Medulla oblongata (tissue), 1 donor: ENCODE data around the gene ZNF132.
"Not testable (repeated sequence)": the region's sequence is repeated elsewhere in the genome, so short reads cannot be mapped to it uniquely, and the experiment has no call there.

Experiments used
- DNase-seq: peaks from one replicate; pipeline ENCODE4 v3.0.0-alpha.2; 2015; ENCODE audit errors: extremely low spot score

The ZNF132 gene

DNA sequence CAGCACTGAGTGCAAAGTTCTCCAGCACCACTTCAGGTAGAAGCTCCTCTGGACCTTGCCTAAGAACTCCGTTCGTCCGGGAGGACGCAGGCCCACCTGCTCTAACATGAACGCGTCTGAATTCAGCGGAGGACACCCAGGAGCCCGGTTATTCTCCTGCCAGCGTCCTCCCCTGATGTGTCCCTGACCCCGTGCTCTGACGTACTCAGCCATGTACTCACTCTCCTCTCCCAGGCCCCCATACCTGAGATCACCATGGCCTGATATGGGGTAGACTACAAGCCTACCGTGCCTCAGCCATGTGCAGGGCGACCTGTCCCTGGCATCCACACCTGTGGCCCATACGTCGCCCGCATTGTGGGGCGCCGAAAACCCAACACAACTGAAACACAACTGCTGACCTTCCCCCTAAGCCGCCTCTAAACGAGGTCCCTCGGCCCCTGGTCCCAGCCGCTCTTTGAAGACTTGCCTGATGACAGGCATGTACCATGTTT is 32.2 kb downstream of the ZNF132 start:
- no peak for DNase-seq

DNA sequence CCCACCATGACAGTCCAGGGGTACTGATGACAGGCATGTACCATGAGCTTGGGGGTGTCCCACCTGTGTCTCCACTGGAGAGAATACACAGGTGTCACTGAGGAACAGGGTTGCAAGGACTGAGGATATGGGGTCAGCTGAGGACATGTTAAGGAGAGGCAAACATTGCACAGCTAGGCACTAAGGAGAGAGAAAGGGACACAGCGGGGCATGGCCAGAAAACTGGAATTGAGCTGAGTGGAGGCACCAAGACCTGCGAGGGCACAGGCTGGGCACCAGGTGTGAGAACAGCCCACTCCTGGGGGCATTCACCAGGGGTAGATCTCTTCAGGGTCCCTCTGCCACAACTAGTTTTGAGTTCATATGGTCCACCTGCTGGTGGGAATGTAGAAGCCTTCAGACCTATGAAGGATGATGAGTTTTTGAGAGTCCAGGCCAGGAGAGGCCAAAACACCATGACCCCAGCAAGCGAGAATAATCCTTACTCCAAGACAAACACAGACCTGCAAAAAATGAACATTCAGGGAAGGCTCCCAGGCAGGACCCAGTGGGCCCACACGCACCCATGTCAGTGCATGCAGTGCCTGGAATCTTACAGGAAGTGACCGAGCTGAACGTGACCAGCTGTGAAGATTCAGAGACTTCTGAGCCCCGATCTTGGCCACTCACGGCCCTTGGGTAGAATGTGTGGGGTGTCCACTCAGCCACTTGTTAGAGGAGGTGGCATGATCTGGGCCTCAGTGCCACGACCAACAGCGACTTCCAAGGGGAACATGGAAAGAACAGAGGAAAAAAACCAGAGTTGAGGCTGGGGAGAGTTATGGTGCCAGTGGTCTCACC is 32.9 kb downstream of the ZNF132 start:
- no peak for DNase-seq

DNA sequence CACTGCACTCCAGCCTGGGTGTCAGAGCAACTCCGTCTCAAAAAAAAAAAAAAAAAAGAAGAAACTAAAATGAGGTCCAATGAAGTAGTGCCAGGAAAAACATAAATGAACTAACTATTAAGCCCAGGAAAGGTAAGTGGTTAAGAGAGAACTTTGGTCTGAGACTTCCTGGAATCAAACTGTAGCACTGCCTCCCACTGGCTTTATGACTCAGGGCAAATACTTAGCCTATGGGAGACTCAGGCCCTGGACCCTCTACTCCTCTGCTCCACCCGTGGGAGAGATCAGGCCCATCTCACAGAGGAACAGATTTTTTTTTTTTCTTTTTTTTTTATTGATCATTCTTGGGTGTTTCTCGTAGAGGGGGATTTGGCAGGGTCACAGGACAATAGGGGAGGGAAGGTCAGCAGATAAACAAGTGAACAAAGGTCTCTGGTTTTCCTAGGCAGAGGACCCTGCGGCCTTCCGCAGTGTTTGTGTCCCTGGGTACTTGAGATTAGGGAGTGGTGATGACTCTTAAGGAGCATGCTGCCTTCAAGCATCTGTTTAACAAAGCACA is 36.0 kb downstream of the ZNF132 start:
- DNase-seq = not testable (repeated sequence)

DNA sequence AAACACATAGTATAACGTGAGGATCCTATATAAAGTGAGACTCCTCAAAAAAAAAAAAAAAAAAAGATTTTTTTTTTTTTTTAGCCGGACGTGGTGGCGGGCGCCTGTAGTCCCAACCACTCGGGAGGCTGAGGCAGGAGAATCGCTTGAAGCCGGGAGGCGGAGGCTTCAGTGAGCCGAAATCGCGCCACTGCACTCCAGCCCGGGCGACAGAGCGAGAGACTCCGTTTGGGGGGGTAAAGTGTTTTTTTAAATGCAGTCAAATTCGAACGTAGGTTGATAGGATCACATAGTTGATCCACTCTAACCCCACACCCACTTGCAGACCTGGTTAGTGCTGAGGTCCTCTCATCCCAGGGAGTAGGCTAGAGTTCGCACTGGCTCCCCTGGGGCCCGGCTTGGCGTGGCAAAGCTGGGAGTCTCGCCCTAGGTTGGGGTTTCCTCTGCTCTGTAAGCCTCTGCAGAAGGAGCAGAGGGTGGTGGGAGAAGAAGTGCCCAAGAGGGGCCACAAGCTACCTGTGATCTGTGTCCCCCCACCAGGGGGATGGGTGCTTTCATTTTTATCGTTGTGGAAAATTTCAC is 38.0 kb downstream of the ZNF132 start:
- DNase-seq = no peak

DNA sequence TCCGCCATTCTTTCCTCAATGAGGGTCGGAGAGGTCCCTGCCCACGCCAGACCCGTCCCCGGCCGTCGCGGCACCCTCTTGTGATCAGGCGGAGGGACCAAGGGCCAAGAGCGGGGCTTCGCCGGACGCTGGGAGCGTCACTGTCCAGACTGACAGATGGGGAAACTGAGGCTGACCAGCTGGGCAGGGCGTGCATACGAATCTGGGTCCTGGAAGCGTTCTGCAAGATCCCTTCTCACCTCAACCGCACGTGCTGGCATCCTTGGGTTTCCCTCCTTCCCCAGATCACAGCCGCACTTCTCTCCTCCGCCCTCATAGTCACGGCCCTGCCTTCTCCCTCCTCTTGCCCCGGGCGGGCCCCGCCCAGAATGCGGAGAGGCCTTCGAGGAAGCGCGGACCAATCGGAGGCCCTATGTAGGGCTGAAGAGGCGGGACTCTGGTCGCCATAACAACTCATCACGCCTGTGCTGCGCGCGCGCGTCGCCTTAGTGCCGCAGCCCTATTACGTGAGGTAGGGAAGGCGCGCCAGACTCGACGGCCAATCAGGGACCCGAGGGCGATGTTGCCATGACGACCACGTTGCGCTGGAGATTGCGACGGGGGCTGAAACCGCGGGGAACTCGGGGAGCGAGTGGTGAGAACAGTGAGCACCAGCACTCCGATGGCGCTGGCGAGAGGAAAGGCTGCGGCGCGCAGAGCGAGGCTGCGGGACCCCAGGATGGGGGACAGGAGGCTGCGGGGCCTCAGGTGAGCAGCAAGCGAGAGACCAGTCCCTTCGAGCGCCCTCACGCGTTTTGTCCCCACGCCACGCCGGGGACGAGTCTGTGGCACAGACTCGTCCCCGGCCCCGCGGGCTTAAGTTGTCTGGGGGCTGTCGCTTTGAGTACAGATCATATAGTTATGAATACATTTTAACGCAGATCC is 38.8 kb downstream of the ZNF132 start:
- peak; percentile 100 for DNase-seq

DNA sequence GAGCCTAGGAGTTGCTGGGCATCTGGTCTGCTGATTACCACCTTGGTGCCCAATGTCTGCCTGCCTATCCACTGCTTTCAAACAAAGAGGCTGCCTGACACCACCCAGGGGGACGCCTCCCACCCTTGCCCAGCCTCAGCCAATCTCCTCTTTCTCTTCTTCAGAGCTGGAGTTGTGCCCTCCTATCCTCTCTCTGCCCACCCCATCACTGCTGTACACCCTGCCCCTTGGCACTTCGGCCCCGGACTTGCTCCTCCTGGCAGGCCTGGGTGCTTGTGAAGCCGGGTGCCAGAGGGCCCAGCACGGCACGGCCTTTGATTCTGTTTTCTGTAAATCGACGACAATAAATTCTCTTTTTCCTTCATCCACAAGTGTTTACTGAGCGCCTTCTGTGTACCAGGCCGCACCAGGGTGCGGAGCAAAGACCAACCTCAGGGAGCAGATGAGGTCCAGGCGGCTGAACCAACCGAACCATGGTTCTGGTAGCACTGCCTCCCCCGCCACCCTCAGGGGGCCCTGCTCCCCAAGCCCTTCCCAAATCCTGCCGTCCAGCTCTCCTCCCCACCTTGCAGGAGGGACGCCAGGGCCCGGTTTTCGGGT is 39.5 kb downstream of the ZNF132 start:
- DNase-seq = peak; percentile 78

DNA sequence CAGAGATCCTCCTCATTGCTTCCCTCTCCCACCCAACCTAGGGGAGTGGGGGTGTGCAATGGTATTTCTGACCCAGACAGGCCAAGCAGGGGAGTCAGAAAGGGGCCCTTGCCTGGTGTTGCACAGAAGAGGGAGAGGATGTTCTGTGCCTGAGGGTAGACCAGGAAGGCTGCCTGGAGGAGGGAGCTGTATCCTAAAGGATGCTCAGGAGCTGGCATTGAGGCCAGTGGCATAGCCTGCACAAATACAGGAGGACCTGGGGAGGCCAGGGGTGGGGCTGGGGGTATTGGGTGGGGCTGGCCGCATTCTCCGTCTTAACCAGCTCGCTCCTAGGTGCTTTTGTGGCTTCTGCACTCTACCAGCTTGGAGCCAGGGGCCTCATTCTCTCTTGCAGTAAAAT is 40.0 kb downstream of the ZNF132 start:
- DNase-seq = no peak

DNA sequence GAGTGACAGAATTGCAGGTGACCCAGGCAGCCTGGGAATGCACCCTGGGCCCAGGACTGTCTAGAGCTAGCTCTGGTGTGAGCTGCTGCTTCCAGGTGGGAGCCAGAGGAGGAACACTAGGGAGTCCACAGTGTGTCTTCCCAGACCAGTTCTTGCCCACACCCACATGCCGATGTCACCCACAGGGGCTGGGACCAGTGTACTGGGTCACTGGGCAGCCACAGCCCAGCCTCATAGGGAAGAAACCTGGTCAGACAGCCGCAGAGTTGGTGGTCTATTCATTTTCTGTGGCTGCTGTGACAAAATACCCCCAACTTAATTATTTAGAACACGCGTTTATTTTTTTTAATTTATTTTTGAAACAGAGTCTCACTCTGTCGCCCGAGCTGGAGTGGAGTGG is 41.4 kb downstream of the ZNF132 start:
- DNase-seq = no peak

DNA sequence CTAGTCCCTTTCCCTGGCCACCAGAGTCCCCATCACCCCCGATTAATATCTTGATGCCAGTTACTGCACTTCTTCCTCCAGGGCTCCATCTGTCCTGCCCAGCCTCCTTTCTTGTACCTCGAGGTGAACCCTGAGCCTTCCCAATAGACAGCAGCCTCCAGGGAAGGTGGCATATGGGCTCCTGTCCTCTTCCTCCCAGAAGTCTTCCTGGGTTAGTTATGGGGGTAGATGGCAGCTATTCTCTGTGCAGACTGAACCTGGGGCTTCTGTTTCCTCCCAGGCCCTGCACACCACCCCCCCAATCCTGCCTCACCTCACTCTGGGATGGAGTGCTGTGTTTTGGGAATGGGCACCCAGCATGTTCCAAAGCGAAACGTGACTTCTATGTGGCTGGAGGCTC is 41.9 kb downstream of the ZNF132 start:
- no peak for DNase-seq

DNA sequence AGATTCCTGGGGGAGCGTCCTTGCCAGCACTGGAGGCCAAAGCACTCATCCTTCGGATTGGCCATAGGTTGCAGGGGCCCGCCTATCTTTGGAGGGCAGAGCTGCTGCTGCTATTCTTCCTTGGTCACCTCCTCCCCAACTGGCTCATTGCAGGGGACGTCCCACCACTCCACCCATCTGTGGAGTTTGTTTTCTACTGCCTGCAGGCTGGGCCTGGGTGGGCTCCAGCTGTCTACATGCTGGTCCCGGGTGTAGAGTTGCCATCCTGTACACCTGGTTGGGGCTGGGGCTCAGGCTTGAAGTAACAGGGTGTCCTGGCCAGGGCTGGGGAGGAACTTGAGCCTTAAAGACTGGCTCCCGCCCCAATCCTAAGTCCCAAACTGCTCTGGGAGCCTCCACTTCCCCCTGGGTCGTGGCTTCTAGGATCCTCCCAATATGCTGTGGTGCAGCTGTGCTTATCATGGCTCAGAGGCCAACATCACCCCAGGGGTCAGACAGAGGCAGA is 42.4 kb downstream of the ZNF132 start:
- DNase-seq = no peak

DNA sequence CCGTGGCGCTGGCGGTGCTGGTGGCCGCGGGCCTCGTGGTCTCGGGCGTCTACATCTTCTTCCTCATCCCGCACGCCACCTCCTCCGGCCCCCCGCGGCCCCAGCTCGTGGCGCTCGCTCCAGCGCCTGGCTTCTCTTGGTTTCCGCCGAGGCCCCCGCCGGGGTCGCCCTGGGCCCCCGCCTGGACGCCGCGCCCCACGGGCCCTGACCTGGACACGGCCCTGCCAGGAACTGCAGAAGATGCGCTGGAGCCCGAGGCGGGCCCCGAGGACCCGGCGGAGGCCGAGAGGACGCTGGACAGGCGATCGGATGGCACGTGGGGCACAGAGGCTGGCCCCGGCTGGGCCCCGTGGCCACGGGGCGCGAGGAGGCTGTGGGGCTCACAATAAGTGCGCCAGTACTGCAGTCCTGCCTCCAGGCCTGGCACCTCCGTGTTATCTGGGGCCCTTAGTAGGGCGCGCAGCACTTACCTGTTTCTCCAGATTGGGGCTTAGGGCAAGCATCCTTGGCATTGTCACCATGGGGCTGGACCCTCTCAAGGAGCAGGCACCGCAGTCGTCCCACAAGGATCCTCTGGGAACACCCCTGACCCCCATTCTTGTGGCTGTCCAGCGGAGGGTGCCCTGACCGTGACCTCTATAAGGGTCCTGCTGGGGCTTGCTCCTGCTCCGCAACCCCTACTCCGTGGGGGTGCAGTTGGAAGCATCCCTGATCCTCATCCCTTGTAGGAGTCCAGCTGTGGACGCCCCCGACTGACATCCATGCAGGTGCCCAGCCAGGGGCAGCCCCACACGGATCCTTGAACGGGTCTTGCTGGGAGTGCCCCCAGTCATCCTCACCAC is 43.0 kb downstream of the ZNF132 start:
- no peak for DNase-seq

DNA sequence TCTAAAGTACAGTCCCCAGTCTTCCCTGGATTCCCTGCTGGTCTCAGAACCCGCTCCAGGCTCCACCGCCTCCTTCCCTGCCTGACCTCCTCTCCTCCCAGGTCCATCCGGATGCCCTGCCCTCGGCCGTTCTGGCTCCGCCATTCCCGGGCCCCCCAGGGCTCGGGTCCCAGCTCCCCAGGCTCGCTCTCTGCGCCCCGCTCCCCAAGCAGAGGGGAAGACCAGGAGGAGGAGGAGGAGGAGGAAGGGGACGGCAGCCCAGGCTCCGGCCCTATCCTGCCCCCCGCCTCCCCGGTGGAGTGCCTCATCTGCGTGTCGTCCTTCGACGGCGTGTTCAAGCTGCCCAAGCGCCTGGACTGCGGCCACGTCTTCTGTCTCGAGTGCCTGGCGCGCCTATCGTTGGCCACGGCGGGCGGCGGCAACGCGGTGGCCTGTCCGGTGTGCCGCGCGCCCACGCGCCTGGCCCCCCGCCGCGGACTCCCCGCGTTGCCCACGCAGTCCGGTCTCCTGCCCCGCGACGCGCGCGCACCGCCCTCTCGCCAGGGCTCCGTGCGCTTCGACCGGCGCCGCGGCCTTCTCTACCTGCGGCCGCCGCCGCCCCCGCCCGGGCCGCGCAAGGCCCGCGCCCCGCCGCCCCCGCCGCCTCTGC is 43.9 kb downstream of the ZNF132 start:
- no peak for DNase-seq

DNA sequence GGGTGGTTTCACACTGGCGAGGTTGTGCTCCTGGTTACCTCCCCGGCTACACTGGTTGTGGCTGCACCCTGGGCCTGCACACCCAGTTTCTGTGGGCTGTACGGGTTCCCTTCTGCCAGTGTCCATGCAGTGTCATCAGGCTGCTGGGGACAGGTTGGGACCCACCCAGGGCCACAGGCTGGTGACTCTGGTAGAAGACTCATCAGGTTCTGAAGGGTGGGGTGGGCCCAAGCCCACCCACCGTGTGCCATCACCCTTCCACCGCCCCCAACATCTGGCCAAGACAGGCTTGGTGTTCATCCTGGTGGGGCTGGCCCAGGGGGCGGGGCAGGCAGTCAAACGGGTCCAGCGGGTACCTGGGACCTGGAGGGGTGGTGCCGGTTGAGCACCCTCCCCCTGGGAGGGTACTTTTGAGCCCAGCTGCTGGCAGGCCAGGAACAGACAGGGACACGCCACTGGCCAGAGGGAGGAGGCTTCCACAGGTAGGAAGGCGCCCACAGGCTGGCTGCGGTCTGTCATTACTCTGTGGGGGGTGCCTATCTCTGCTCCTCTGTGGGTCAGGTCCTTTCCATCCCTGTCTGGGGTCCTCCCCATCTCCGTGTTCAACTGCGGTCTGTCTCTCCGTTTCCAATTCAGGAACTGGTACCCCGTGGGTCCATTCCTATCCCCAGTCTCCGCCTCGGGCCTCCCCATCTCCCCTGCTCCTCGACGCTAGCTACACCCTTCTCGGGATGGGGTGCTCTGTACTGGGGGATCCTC is 44.6 kb downstream of the ZNF132 start, which contains the start of gene RNF225:
Gene RNF225 (plus strand): TSS at position 437 of the 759 bp plus-strand sequence. CDS start 434 bp downstream, outside the sequence.
- no peak for DNase-seq

DNA sequence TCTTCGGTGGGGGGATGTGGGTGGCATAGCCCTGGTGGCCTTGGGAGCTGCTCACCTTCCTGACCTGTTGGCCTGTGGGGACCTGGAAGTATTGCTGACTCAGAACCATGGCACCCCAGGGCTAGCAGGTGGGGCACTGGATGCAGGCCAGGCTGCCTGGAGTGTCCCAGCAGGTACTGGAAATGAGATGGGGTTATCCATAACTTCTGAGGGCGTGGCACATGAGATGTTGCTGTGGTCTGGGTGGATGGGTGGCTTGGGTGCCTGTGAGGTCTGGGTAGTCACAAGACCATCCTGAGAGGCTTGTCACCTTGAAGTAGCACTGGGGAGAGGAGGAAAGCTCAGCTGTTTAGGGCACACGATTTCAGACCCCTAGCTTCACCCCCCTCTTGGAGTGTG is 45.1 kb downstream of the ZNF132 start:
- DNase-seq = no peak

DNA sequence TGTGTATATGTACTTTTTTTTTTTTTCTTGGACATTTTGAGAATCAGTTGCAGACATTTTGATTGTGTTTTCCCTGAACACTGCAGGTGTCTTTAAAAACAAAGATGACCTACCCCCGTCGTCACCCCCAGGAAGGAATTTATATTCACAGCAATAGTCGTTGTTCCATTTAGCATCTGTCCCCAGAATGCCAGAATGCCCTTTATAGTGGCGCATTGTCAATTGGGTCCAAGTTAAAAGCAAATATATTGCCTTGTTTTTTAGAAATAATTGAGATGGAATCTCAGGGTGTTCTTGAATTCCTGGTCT is 46.3 kb downstream of the ZNF132 start:
- DNase-seq = no peak

DNA sequence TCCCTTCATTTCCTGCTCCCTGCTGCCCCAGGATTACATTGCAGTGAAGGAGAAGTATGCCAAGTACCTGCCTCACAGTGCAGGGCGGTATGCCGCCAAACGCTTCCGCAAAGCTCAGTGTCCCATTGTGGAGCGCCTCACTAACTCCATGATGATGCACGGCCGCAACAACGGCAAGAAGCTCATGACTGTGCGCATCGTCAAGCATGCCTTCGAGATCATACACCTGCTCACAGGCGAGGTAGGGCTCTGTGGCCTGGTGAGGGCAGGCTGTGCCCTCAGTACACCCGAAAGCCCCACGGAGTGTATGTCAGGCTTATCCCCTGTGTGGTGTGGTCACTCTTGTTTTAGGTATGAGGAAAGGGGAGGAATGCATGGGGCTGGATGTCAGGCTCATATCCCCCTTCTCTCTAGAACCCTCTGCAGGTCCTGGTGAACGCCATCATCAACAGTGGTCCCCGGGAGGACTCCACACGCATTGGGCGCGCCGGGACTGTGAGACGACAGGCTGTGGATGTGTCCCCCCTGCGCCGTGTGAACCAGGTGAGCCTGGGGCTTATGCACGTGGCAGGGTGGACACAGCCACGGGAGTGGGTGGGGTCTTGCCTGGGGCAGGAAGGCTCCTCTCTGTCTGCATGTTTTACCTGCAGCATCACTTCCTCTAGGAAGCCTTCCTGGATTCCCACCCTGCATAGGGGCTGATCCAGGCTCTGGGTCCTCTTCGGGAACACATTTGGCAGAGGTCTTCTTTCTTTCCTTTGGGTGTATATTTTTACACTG is 46.8 kb downstream of the ZNF132 start:
- DNase-seq = no peak

DNA sequence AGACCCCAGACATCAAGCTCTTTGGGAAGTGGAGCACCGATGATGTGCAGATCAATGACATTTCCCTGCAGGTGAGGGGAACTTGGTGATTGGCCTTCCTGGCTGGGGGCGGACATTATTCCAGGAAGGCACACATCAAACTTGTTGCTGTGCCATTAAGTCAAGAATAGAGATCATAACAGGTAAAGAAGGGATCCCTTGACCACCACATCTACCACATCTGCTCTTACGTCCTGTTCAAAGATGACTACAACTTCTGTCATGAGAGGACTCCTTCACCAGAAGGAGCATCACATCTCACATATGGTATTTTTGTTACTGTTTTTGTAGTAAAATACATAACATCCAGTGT is 51.8 kb downstream of the ZNF132 start:
- DNase-seq = no peak
